GM12878 (cell line): ENCODE data around the gene ZYX. TPM values are rescaled to one million over a fixed set of nuclear protein-coding genes. Genes with fewer than 3 reads are reported as not detected.

ENCODE experiments used
- ATAC-seq: fragments of 200-7000 bp; cut with Tn5 transposase; 3 replicates; pipeline ENCODE4 v1.9.1; 2020; ENCODE audit warnings: mild to moderate bottlenecking, moderate library complexity
- BruUV-seq: library from RNA; stranded (reverse); fragments of 400-500 nt; replicated peaks from 2 replicates; lab custom pipeline; 2021; lab: Mats Ljungman, UMichigan
- CTCF ChIA-PET: fragments of 300-600 bp; sonication (Branson Sonifier 250); formaldehyde crosslinking; extraction: SDS; loops from one replicate; lab custom pipeline; 2021; ENCODE audit warnings: inconsistent platforms; lab: Yijun Ruan, JAX
- POLR2A ChIA-PET: fragments of 350-600 bp; formaldehyde crosslinking; extraction: SDS; loops from one replicate; lab custom pipeline; 2021; ENCODE audit warnings: inconsistent platforms; lab: Charles Lee
- RAD21 ChIA-PET: fragments of 300-600 bp; sonication (Branson Sonifier 250); formaldehyde crosslinking; loops from one replicate; lab custom pipeline; 2023; ENCODE audit warnings: antibody characterized with exemption; ENCODE audit not compliant: unreplicated experiment; lab: Charles Lee
- SMC1A ChIA-PET: fragments of 300-600 bp; sonication (Branson Sonifier 250); formaldehyde crosslinking; loops from one replicate; lab custom pipeline; 2023; ENCODE audit not compliant: unreplicated experiment, uncharacterized antibody; lab: Charles Lee
- DNase-seq: peaks from one replicate; pipeline ENCODE4 v3.0.0-alpha.2; 2011; ENCODE audit warnings: low read depth, low spot score
- FAIRE-seq: peaks from 3 replicates; lab custom pipeline; 2011; peaks lifted over from hg19 to GRCh38; lab: Jason Lieb, UNC
- H2AFZ ChIP-seq: 2 replicates; pipeline ENCODE4 v1.6.0; 2011; ENCODE audit warnings: low read depth, low read length, control low read depth; ENCODE audit not compliant: control insufficient read depth
- H3K27ac ChIP-seq: 2 replicates; pipeline ENCODE4 v1.5.1; 2011; ENCODE audit warnings: control low read depth; ENCODE audit not compliant: control insufficient read depth, insufficient read depth
- H3K27me3 ChIP-seq, 2 experiments: replicated peaks in 1 of 2; 2 replicates each; pipeline versions ENCODE4 v1.6.0 to v1.6.1; 2011; ENCODE audit warnings: low read length in 1 of 2; ENCODE audit not compliant: control insufficient read depth in 2 of 2, insufficient read depth in 2 of 2
- H3K36me3 ChIP-seq, 2 experiments: 2 replicates each; pipeline ENCODE4 v1.5.1; 2011; ENCODE audit warnings: low read length in 1 of 2; ENCODE audit not compliant: control insufficient read depth in 2 of 2, insufficient read depth in 2 of 2
- H3K4me1 ChIP-seq: 2 replicates; pipeline ENCODE4 v1.6.1; 2011; ENCODE audit warnings: mild to moderate bottlenecking, low read length, moderate library complexity, mixed read lengths; ENCODE audit not compliant: control insufficient read depth, insufficient read depth
- H3K4me2 ChIP-seq: 2 replicates; pipeline ENCODE4 v1.6.0; 2011; ENCODE audit warnings: control low read depth; ENCODE audit not compliant: control insufficient read depth, insufficient read depth
- H3K4me3 ChIP-seq: fragments of 200-600 bp; sonication (generic); 2 replicates; pipeline ENCODE4 v1.5.1; 2016
- H3K79me2 ChIP-seq: 2 replicates; pipeline ENCODE4 v1.6.0; 2011; ENCODE audit warnings: low read length; ENCODE audit not compliant: control insufficient read depth, insufficient read depth
- H3K9ac ChIP-seq: 2 replicates; pipeline ENCODE4 v1.8.0; 2011; ENCODE audit warnings: low read length, control low read depth, mixed read lengths; ENCODE audit not compliant: control insufficient read depth, insufficient read depth
- H3K9me3 ChIP-seq: replicated peaks from 3 replicates; pipeline ENCODE4 v1.5.1; 2011; ENCODE audit warnings: mild to moderate bottlenecking, low read length; ENCODE audit not compliant: control insufficient read depth, insufficient read depth
- H4K20me1 ChIP-seq: 2 replicates; pipeline ENCODE4 v1.6.0; 2011; ENCODE audit not compliant: control insufficient read depth, insufficient read depth
- CREM ChIP-seq: IDR thresholded peaks from 2 replicates; pipeline ENCODE4 v1.6.1; 2014; ENCODE audit warnings: antibody characterized with exemption, low read depth
- EED ChIP-seq: sonication (generic); IDR thresholded peaks from 2 replicates; pipeline ENCODE4 v1.6.1; 2016; ENCODE audit warnings: antibody characterized with exemption, low read depth
- EP300 ChIP-seq, 2 experiments: fragments of 150-350 bp in 1 of 2; IDR thresholded peaks; 2 replicates each; pipeline ENCODE4 v1.6.1; 2011 to 2012; ENCODE audit warnings: low read depth in 2 of 2, low read length in 2 of 2, borderline replicate concordance in 1 of 2, improper control_type of control experiment in 1 of 2, inconsistent platforms in 1 of 2; ENCODE audit not compliant: control insufficient read depth in 1 of 2
- GATAD2B ChIP-seq: fragments of 450-650 bp; conservative IDR thresholded peaks from 2 replicates; pipeline ENCODE4 v1.6.1; 2017; ENCODE audit warnings: low read depth, mild to moderate bottlenecking, moderate library complexity
- HDAC2 ChIP-seq: fragments of 200-600 bp; sonication (generic); IDR thresholded peaks from 2 replicates; pipeline ENCODE4 v1.6.1; 2017
- HDAC6 ChIP-seq: fragments of 200-600 bp; sonication (generic); IDR thresholded peaks from one replicate; pipeline ENCODE4 v1.8.0; 2017; ENCODE audit warnings: antibody characterized with exemption; ENCODE audit not compliant: unreplicated experiment
- LARP7 ChIP-seq: fragments of 450-650 bp; IDR thresholded peaks from 2 replicates; pipeline ENCODE4 v1.6.1; 2017; ENCODE audit warnings: mild to moderate bottlenecking
- POLR2A ChIP-seq: IDR thresholded peaks from 2 replicates; pipeline ENCODE4 v1.6.1; 2011; ENCODE audit warnings: low read depth, mild to moderate bottlenecking, low read length
- SPI1 ChIP-seq: IDR thresholded peaks from 2 replicates; pipeline ENCODE4 v1.6.1; 2011; ENCODE audit warnings: low read depth, mild to moderate bottlenecking, low read length, moderate library complexity, borderline replicate concordance; ENCODE audit not compliant: insufficient read depth
- STAT3 ChIP-seq: IDR thresholded peaks from 2 replicates; pipeline ENCODE4 v1.6.1; 2011; ENCODE audit warnings: low read depth, low read length, improper control_type of control experiment
- TBL1XR1 ChIP-seq: IDR thresholded peaks from 2 replicates; pipeline ENCODE4 v1.6.1; 2012; ENCODE audit warnings: low read depth, low read length, improper control_type of control experiment
- ZNF384 ChIP-seq: IDR thresholded peaks from 2 replicates; pipeline ENCODE4 v1.6.1; 2012; ENCODE audit warnings: low read depth, mild to moderate bottlenecking, low read length, improper control_type of control experiment, borderline replicate concordance
- WGBS: methylation state at CpG from one replicate; pipeline ENCODE4 v1.1.6; 2016; ENCODE audit warnings: low lambda C conversion rate; ENCODE audit not compliant: insufficient replicate concordance, insufficient coverage; ENCODE audit errors: missing lambda C conversion rate; 5-methylcytosine and 5-hydroxymethylcytosine counted together
- in situ Hi-C: fragments of 300-500 bp; cut with MboI; formaldehyde crosslinking; loops from 9 replicates; pipeline ENCODE4 v1.14.3; 2018; ENCODE audit warnings: mixed read lengths
- intact Hi-C: fragments of 100-400 bp; cut with micrococcal nuclease; formaldehyde crosslinking; loops from one replicate; pipeline ENCODE4 v1.14.2; 2022; ENCODE audit not compliant: unreplicated experiment
- polyA plus RNA-seq, 11 experiments: library from polyadenylated mRNA; depleted of rRNA in 4 of 11; unstranded in 6 of 11; stranded (reverse) in 5 of 11; fragments of >200 nt; fragmentation: Nextera tagmentation in 4 of 11; fragmentation: Illumina TruSeq in 1 of 11; extraction: Ambion mirVana in 4 of 11; extraction: Trizol in 1 of 11; gene quantifications; 1 replicate in 1 of 11; 2 replicates in 10 of 11; pipeline versions ENCODE4 v1.2.1 to v1.2.3, GENCODE V29; 2011 to 2016; ENCODE audit warnings: inconsistent platforms in 2 of 11, missing spikeins in 2 of 11, low read depth in 1 of 11
- total RNA-seq, 4 experiments: library from RNA; depleted of rRNA in 3 of 4; stranded (reverse); fragments of >200 nt in 3 of 4; fragmentation: Illumina TruSeq in 1 of 4; extraction: Trizol in 1 of 4; gene quantifications; 2 replicates each; pipeline versions ENCODE4 v1.2.1 to v1.2.3, GENCODE V29; 2013 to 2021
- TF ChIP-seq, protein P1 (sequence below): fragments of 450-650 bp; IDR thresholded peaks from 2 replicates; pipeline ENCODE4 v1.6.1; 2017; ENCODE audit warnings: low read depth, mild to moderate bottlenecking, moderate library complexity
- TF ChIP-seq, protein P2 (sequence below): fragments of 150-350 bp; IDR thresholded peaks from 2 replicates; pipeline ENCODE4 v1.6.1; 2014; ENCODE audit warnings: mild to moderate bottlenecking, low read depth, low read length
- TF ChIP-seq, protein P3 (sequence below): IDR thresholded peaks from 2 replicates; pipeline ENCODE4 v1.6.1; 2011; ENCODE audit warnings: mild to moderate bottlenecking, low read depth, low read length, moderate library complexity; ENCODE audit not compliant: insufficient replicate concordance
- TF ChIP-seq, protein P4 (sequence below): fragments of 450-650 bp; IDR thresholded peaks from 2 replicates; pipeline ENCODE4 v1.6.1; 2016; ENCODE audit warnings: mild to moderate bottlenecking
- TF ChIP-seq, protein P5 (sequence below): IDR thresholded peaks from 2 replicates; pipeline ENCODE4 v1.6.1; 2011; ENCODE audit warnings: borderline replicate concordance, low read depth, mild to moderate bottlenecking, moderate library complexity, low read length; ENCODE audit not compliant: insufficient read depth, poor library complexity, severe bottlenecking

The ZYX gene
- total and polyA plus RNA-seq, 10 of the 15 experiments (the other 5 are each of a cell fraction or from before 2014, with no cell fraction given) = 2.1 to 100 (median 27.6) TPM

DNA sequence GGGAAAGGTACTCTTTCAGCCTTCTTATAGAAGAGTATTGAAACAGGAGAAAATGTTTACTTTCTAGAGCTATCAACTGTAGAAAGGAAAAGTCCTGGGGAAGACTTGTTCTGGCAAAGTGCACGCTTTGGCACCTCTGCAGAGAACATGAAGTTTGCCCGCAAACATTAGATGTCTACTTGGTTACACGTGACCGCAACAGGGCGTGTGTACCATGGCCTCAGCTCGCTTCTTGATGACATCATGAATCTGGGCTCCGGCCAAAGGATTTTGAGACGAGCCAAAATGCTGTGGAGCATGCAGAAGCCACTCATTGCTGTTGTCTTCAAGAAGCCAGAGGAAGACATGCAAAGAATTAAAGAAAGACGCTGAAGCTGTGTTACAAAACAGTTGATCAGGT, 53.5 kb downstream of the ZYX start:
- WGBS = 53% methylated on average over 9 of the region's 9 CpGs
- FAIRE-seq (no peak), DNase-seq (no peak), ATAC-seq (no peak)
- H3K9me3 ChIP-seq = no peaks in the 10 kb centered on the region
- no peaks in the 10 kb centered on the region; a peak in 1 of 4 replicates for H3K27me3 ChIP-seq
- in situ Hi-C loops (no loop called here), intact Hi-C loops (no loop called here)
- POLR2A ChIA-PET = interaction anchor here (0.5 kb wide), 1 partner anchor 576 kb away, joined by 6 read pairs; no protein-coding TSS in a partner anchor
- no peaks in the 10 kb centered on the region for H3K79me2 ChIP-seq
- no peaks in the 10 kb centered on the region for H3K4me1 ChIP-seq
- no peaks in the 10 kb centered on the region for H3K36me3 ChIP-seq
- RAD21 ChIA-PET = no interaction called here
- no peak overlapping the region for H3K9ac ChIP-seq
- H3K27ac ChIP-seq = no peak overlapping the region
- no peak overlapping the region for H2AFZ ChIP-seq
- no peak overlapping the region for H3K4me2 ChIP-seq
- TF ChIP-seq ZNF384 (no peak), GATAD2B (no peak), SPI1 (no peak), CREM (no peak), HDAC6 (no peak), LARP7 (no peak), EP300 (IDR thresholded peaks at IDR 0.05; ENCODE audit: borderline replicate concordance in 1 of 2, control insufficient read depth in 1 of 2, low read depth in 2 of 2, low read length in 2 of 2) (no peak), POLR2A (no peak), HDAC2 (no peak), EED (no peak), STAT3 (no peak), TBL1XR1 (no peak)
- TF ChIP-seq, protein P1, sequence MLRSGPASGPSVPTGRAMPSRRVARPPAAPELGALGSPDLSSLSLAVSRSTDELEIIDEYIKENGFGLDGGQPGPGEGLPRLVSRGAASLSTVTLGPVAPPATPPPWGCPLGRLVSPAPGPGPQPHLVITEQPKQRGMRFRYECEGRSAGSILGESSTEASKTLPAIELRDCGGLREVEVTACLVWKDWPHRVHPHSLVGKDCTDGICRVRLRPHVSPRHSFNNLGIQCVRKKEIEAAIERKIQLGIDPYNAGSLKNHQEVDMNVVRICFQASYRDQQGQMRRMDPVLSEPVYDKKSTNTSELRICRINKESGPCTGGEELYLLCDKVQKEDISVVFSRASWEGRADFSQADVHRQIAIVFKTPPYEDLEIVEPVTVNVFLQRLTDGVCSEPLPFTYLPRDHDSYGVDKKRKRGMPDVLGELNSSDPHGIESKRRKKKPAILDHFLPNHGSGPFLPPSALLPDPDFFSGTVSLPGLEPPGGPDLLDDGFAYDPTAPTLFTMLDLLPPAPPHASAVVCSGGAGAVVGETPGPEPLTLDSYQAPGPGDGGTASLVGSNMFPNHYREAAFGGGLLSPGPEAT = no peak
- TF ChIP-seq, protein P2, sequence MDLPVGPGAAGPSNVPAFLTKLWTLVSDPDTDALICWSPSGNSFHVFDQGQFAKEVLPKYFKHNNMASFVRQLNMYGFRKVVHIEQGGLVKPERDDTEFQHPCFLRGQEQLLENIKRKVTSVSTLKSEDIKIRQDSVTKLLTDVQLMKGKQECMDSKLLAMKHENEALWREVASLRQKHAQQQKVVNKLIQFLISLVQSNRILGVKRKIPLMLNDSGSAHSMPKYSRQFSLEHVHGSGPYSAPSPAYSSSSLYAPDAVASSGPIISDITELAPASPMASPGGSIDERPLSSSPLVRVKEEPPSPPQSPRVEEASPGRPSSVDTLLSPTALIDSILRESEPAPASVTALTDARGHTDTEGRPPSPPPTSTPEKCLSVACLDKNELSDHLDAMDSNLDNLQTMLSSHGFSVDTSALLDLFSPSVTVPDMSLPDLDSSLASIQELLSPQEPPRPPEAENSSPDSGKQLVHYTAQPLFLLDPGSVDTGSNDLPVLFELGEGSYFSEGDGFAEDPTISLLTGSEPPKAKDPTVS = no peak
- TF ChIP-seq, protein P3, sequence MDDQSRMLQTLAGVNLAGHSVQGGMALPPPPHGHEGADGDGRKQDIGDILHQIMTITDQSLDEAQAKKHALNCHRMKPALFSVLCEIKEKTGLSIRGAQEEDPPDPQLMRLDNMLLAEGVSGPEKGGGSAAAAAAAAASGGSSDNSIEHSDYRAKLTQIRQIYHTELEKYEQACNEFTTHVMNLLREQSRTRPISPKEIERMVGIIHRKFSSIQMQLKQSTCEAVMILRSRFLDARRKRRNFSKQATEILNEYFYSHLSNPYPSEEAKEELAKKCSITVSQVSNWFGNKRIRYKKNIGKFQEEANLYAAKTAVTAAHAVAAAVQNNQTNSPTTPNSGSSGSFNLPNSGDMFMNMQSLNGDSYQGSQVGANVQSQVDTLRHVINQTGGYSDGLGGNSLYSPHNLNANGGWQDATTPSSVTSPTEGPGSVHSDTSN = no peak
- TF ChIP-seq, protein P4, sequence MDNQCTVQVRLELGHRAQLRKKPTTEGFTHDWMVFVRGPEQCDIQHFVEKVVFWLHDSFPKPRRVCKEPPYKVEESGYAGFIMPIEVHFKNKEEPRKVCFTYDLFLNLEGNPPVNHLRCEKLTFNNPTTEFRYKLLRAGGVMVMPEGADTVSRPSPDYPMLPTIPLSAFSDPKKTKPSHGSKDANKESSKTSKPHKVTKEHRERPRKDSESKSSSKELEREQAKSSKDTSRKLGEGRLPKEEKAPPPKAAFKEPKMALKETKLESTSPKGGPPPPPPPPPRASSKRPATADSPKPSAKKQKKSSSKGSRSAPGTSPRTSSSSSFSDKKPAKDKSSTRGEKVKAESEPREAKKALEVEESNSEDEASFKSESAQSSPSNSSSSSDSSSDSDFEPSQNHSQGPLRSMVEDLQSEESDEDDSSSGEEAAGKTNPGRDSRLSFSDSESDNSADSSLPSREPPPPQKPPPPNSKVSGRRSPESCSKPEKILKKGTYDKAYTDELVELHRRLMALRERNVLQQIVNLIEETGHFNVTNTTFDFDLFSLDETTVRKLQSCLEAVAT = no peak
- TF ChIP-seq, protein P5, sequence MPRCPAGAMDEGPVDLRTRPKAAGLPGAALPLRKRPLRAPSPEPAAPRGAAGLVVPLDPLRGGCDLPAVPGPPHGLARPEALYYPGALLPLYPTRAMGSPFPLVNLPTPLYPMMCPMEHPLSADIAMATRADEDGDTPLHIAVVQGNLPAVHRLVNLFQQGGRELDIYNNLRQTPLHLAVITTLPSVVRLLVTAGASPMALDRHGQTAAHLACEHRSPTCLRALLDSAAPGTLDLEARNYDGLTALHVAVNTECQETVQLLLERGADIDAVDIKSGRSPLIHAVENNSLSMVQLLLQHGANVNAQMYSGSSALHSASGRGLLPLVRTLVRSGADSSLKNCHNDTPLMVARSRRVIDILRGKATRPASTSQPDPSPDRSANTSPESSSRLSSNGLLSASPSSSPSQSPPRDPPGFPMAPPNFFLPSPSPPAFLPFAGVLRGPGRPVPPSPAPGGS = no peak
- BruUV-seq = no TSS peak
- CTCF ChIA-PET = no interaction called here
- no peaks in the 10 kb centered on the region for H4K20me1 ChIP-seq
- no peak overlapping the region for H3K4me3 ChIP-seq
- SMC1A ChIA-PET = no interaction called here
